OCI-LY7 (cell line): ENCODE measurements around the gene TCEAL4. TPM values are rescaled to one million over a fixed set of nuclear protein-coding genes. Genes with fewer than 3 reads are reported as not detected.
A peak's percentile ranks its signal among the peaks of the same experiment; 100 is the strongest.

ENCODE experiments used
- BruUV-seq: library from RNA; stranded (reverse); fragments of 400-500 nt; replicated peaks from 2 replicates; lab custom pipeline; 2021; lab: Mats Ljungman, UMichigan
- CTCF ChIA-PET: fragments of 300-600 bp; sonication (Branson Sonifier 250); formaldehyde crosslinking; loops from one replicate; lab custom pipeline; 2022; ENCODE audit warnings: antibody characterized with exemption; ENCODE audit not compliant: unreplicated experiment; lab: Charles Lee
- POLR2A ChIA-PET: fragments of 300-600 bp; sonication (Branson Sonifier 250); formaldehyde crosslinking; loops from one replicate; lab custom pipeline; 2022; ENCODE audit warnings: antibody characterized with exemption; lab: Charles Lee
- DNase-seq: peaks from one replicate; pipeline ENCODE4 v3.0.0-alpha.2; 2015; ENCODE audit warnings: low spot score
- H2AFZ ChIP-seq: fragments of 200-600 bp; sonication (generic), shearing (Covaris generic); 2 replicates; pipeline ENCODE4 v1.6.1; 2014; ENCODE audit warnings: mild to moderate bottlenecking, antibody characterized with exemption, low read length, moderate library complexity
- H3K27ac ChIP-seq: fragments of 200-600 bp; sonication (generic); 2 replicates; pipeline ENCODE4 v1.5.1; 2014; ENCODE audit warnings: mixed run types, low read depth, mild to moderate bottlenecking, moderate library complexity, low read length, inconsistent platforms; ENCODE audit not compliant: poor library complexity, severe bottlenecking
- H3K36me3 ChIP-seq: fragments of 200-600 bp; sonication (generic); 2 replicates; pipeline ENCODE4 v1.6.1; 2014; ENCODE audit warnings: mild to moderate bottlenecking, antibody characterized with exemption, low read length, moderate library complexity, mixed read lengths; ENCODE audit not compliant: insufficient read depth
- H3K4me1 ChIP-seq: fragments of 200-600 bp; sonication (generic); 2 replicates; pipeline ENCODE4 v1.5.1; 2014; ENCODE audit warnings: mild to moderate bottlenecking, low read length; ENCODE audit not compliant: insufficient read depth, poor library complexity, severe bottlenecking
- H3K4me2 ChIP-seq: fragments of 200-600 bp; sonication (generic); 2 replicates; pipeline ENCODE4 v1.6.1; 2014; ENCODE audit warnings: mild to moderate bottlenecking, low read length
- H3K4me3 ChIP-seq: fragments of 200-600 bp; sonication (generic); 2 replicates; pipeline ENCODE4 v1.5.1; 2014; ENCODE audit warnings: mild to moderate bottlenecking, low read depth, low read length; ENCODE audit not compliant: poor library complexity, severe bottlenecking
- H3K79me2 ChIP-seq: fragments of 200-600 bp; sonication (generic); 2 replicates; pipeline ENCODE4 v1.6.1; 2016; ENCODE audit warnings: low read depth, mild to moderate bottlenecking, low read length, moderate library complexity, mixed read lengths; ENCODE audit not compliant: insufficient read depth
- H3K9me2 ChIP-seq: fragments of 200-600 bp; sonication (generic); 2 replicates; pipeline ENCODE4 v1.6.1; 2016; ENCODE audit warnings: mild to moderate bottlenecking, low read length, mixed read lengths; ENCODE audit not compliant: insufficient read depth
- H3K9me3 ChIP-seq: fragments of 200-600 bp; sonication (generic); 2 replicates; pipeline ENCODE4 v1.6.1; 2014; ENCODE audit warnings: mild to moderate bottlenecking, mixed run types, low read length, mixed read lengths
- H4K20me1 ChIP-seq: fragments of 200-600 bp; sonication (generic); 2 replicates; pipeline ENCODE4 v1.6.1; 2014; ENCODE audit warnings: mild to moderate bottlenecking, antibody characterized with exemption, low read length, moderate library complexity, mixed read lengths; ENCODE audit not compliant: insufficient read depth
- EZH2phosphoT487 ChIP-seq: fragments of 200-600 bp; sonication (generic); IDR thresholded peaks from 2 replicates; pipeline ENCODE4 v1.6.1; 2018; ENCODE audit warnings: low read depth, borderline replicate concordance, mild to moderate bottlenecking, mixed run types, antibody characterized with exemption, low read length, moderate library complexity, mixed read lengths
- intact Hi-C: fragments of 100-400 bp; cut with micrococcal nuclease; formaldehyde crosslinking; loops from one replicate; pipeline ENCODE4 v1.10.0; 2022; ENCODE audit not compliant: unreplicated experiment
- total RNA-seq, 2 experiments: library from RNA; depleted of rRNA in 1 of 2; stranded (reverse); fragments of >200 nt in 1 of 2; shearing (Covaris generic) in 1 of 2; gene quantifications; 2 replicates each; pipeline ENCODE4 v1.2.3, GENCODE V29; 2014 to 2022
- TF ChIP-seq, protein P1 (sequence below): fragments of 200-600 bp; sonication (generic); conservative IDR thresholded peaks from 2 replicates; pipeline ENCODE4 v1.5.1; 2014; ENCODE audit warnings: mild to moderate bottlenecking, antibody characterized with exemption, low read length, moderate library complexity, mixed read lengths

Gene TCEAL4
- total RNA-seq, 2 experiments from 2014 or later = 4.5 to 8.8 TPM

DNA sequence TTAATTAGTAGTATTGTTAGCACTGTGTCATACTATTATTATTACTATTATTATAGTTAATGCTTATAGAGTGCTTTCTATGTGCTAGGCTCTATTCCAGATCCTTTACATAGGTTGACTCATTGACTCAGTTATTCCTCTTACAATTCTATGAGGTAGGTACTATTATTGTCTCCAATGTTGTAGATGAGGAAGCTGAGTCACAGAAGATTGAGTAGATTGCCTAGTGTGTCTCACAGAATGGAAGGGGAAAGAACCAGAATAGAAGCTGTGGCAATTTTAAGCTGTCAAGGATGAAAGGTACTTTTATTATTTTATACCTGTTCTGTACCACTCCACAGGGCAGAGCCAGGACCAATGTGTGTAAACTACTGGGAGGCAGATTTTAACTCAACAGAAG lies 41.5 kb downstream of the TCEAL4 start:
- no TSS peak for BruUV-seq
- no peak for DNase-seq
- TF ChIP-seq, protein P1, sequence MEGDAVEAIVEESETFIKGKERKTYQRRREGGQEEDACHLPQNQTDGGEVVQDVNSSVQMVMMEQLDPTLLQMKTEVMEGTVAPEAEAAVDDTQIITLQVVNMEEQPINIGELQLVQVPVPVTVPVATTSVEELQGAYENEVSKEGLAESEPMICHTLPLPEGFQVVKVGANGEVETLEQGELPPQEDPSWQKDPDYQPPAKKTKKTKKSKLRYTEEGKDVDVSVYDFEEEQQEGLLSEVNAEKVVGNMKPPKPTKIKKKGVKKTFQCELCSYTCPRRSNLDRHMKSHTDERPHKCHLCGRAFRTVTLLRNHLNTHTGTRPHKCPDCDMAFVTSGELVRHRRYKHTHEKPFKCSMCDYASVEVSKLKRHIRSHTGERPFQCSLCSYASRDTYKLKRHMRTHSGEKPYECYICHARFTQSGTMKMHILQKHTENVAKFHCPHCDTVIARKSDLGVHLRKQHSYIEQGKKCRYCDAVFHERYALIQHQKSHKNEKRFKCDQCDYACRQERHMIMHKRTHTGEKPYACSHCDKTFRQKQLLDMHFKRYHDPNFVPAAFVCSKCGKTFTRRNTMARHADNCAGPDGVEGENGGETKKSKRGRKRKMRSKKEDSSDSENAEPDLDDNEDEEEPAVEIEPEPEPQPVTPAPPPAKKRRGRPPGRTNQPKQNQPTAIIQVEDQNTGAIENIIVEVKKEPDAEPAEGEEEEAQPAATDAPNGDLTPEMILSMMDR = no peak
- no peak for TF ChIP-seq EZH2phosphoT487

DNA sequence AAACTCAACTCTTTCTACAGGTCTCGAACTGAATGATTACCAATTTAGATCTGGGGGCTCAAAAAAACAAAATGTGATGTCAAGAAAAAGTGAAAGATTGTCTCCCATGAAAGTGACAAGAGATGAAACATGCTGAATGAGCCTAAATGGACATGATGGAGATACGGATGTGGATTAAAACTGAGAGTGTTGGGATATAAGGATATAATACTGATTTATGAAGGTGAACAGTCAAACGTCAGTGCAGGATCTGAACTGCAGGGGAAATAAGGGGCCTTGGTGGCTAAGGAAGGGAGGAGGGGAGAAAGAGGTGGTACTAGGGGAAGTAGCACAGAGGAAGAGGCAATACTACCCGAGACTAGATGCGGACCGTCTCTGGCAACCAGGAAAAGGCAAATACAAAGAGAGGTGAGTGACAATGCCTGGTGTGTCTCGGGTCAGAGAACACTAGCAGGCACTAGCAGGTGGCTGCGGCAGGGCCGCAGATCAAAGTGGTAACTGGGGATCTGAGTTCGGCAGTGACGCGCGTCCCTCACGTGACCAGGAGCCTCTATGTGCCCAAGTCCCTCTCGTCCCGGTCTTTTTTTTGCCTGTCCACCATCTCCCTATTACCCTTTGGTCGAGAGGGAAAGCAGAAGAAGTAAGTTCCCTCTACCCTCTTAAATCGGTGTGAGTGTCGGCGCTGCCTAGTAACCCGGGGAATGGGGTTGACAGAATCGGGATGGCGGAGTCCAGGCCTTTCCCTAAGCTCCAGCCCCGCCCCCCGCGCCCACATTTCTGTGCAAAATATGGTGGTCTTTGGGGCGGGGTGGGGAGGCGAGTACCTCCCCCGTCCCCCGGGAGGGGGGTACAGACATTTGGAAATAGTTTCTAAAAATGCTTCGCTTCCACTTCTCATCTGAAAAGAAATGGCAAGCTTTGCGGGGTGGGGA lies 43.3 kb downstream of the TCEAL4 start, which contains the start of gene TCEAL1:
TSS of gene TCEAL1 (plus strand) at position 590 of the 932 bp plus-strand sequence. CDS start 942 bp downstream, outside the sequence.
- intact Hi-C loops = loop anchor here (2.0 kb wide), 1 partner anchor 58 kb away; the partner anchor contains the start of gene MORF4L2
- H3K27ac ChIP-seq = peak within 1 kb of the TSS; percentile 81
- no TSS peak for BruUV-seq

More for the DNA sequence above, 41.5 kb downstream of the TCEAL4 start:
- Histone ChIP-seq H4K20me1 (no peaks in the 10 kb centered on the region), H3K4me1 (peaks cover 21% of the 10 kb centered on the region), H2AFZ (no peak overlapping the region), H3K9me3 (no peaks in the 10 kb centered on the region), H3K36me3 (no peaks in the 10 kb centered on the region), H3K27ac (no peak overlapping the region), H3K4me2 (no peak overlapping the region), H3K79me2 (no peaks in the 10 kb centered on the region), H3K4me3 (no peak overlapping the region), H3K9me2 (no peaks in the 10 kb centered on the region)
- intact Hi-C loops = no loop called here
- POLR2A ChIA-PET = no interaction called here
- CTCF ChIA-PET = no interaction called here

More for the DNA sequence above, 43.3 kb downstream of the TCEAL4 start, which contains the start of gene TCEAL1:
- Histone ChIP-seq H3K9me2 (no peaks in the 10 kb centered on the region), H3K9me3 (no peaks in the 10 kb centered on the region), H4K20me1 (no peaks in the 10 kb centered on the region), H3K4me2 (peak within 1 kb of the TSS; percentile 96), H3K4me3 (peak within 1 kb of the TSS; percentile 80), H2AFZ (peak within 1 kb of the TSS; percentile 99), H3K79me2 (no peaks in the 10 kb centered on the region), H3K4me1 (peaks cover 21% of the 10 kb centered on the region), H3K36me3 (no peaks in the 10 kb centered on the region)
- peak; percentile 79 for DNase-seq
- TF ChIP-seq EZH2phosphoT487 = no peak
- TF ChIP-seq, protein P1 = no peak
- CTCF ChIA-PET = interaction anchor here (0.7 to 0.8 kb wide), 2 partner anchors 25 to 766 kb away, joined by 4 to 6 read pairs; no protein-coding TSS in a partner anchor
- POLR2A ChIA-PET = interaction anchor here (0.6 to 1.6 kb wide), 3 partner anchors 23 to 929 kb away, joined by 3 to 13 read pairs (median 3); no protein-coding TSS in a partner anchor
